Fibroblast of lung (primary cell): Measurements from ENCODE around the gene PGD. TPM values are rescaled to one million over a fixed set of nuclear protein-coding genes. Genes with fewer than 3 reads are reported as not detected.

Experiments used
- DNase-seq, 2 donors: peaks; one replicate each; pipeline versions ENCODE4 v3.0.0 to v3.0.0-alpha.2; 2010; ENCODE audit warnings: low read depth in 2 of 2
- H2AFZ ChIP-seq: 2 replicates; pipeline ENCODE4 v1.5.1; 2012; ENCODE audit warnings: low read length, control low read depth, inconsistent platforms
- H3K27ac ChIP-seq: 2 replicates; pipeline ENCODE4 v1.5.1; 2011; ENCODE audit warnings: low read length, control low read depth; ENCODE audit not compliant: insufficient read depth
- H3K27me3 ChIP-seq: 2 replicates; pipeline ENCODE4 v1.5.1; 2011; ENCODE audit warnings: mild to moderate bottlenecking, low read length; ENCODE audit not compliant: control insufficient read depth, insufficient read depth
- H3K36me3 ChIP-seq: 2 replicates; pipeline ENCODE4 v1.5.1; 2011; ENCODE audit warnings: low read length; ENCODE audit not compliant: control insufficient read depth, insufficient read depth
- H3K4me1 ChIP-seq: 2 replicates; pipeline ENCODE4 v1.5.1; 2011; ENCODE audit warnings: low read length; ENCODE audit not compliant: control insufficient read depth, insufficient read depth; ENCODE audit errors: extremely low read depth
- H3K4me2 ChIP-seq: 2 replicates; pipeline ENCODE4 v1.5.1; 2011; ENCODE audit warnings: low read length, control low read depth; ENCODE audit not compliant: insufficient read depth; ENCODE audit errors: extremely low read depth
- H3K4me3 ChIP-seq, 4 experiments: fragments of 200-600 bp in 1 of 4; sonication (generic) in 1 of 4; replicated peaks in 1 of 4; 2 replicates each; pipeline ENCODE4 v1.5.1; 2011 to 2016; ENCODE audit warnings: low read length in 4 of 4, low read depth in 3 of 4, mild to moderate bottlenecking in 3 of 4, control low read depth in 2 of 4, inconsistent platforms in 1 of 4, mixed read lengths in 1 of 4; ENCODE audit not compliant: insufficient read depth in 1 of 4; ENCODE audit errors: control extremely low read depth in 1 of 4
- H3K79me2 ChIP-seq: 2 replicates; pipeline ENCODE4 v1.5.1; 2012; ENCODE audit warnings: mild to moderate bottlenecking, low read length, inconsistent platforms; ENCODE audit not compliant: control insufficient read depth, insufficient read depth
- H3K9ac ChIP-seq: 2 replicates; pipeline ENCODE4 v1.5.1; 2011; ENCODE audit warnings: mild to moderate bottlenecking, low read length, control low read depth; ENCODE audit not compliant: insufficient read depth
- H3K9me3 ChIP-seq: 2 replicates; pipeline ENCODE4 v1.5.1; 2012; ENCODE audit warnings: low read depth, low read length; ENCODE audit not compliant: control insufficient read depth, insufficient read depth
- H4K20me1 ChIP-seq: 2 replicates; pipeline ENCODE4 v1.5.1; 2011; ENCODE audit warnings: low read length; ENCODE audit not compliant: control insufficient read depth, insufficient read depth; ENCODE audit errors: extremely low read depth
- CTCF ChIP-seq, 2 donors: IDR thresholded peaks in 1 of 2; conservative IDR thresholded peaks in 1 of 2; 1 replicate in 1 of 2; 2 replicates in 1 of 2; pipeline ENCODE4 v1.5.1; 2011 to 2012; ENCODE audit warnings: low read length in 2 of 2, control low read depth in 1 of 2, inconsistent platforms in 1 of 2, low read depth in 1 of 2, mild to moderate bottlenecking in 1 of 2
- EZH2 ChIP-seq: IDR thresholded peaks from 2 replicates; pipeline ENCODE4 v1.5.1; 2012; ENCODE audit warnings: low read length, control low read depth, mild to moderate bottlenecking; ENCODE audit errors: missing control alignments
- polyA plus RNA-seq, 2 donors: library from polyadenylated mRNA; depleted of rRNA in 1 of 2; stranded (reverse) in 1 of 2; unstranded in 1 of 2; fragments of >200 nt; gene quantifications; 2 replicates each; pipeline ENCODE4 v1.2.1, GENCODE V29; 2011 to 2012; ENCODE audit warnings: missing spikeins in 1 of 2
- total RNA-seq: library from RNA; depleted of rRNA; stranded (reverse); fragments of >200 nt; gene quantifications from 2 replicates; pipeline ENCODE4 v1.2.1, GENCODE V29; 2014

Gene PGD
- total and polyA plus RNA-seq, 2 donors (not counting 1 experiment from before 2014, with no cell fraction given) = 121 to 135 TPM

- TF ChIP-seq CTCF (conservative IDR thresholded peaks at IDR 0.05 in 1 of 2, IDR thresholded peaks at IDR 0.05 in 1 of 2; ENCODE audit: low read depth in 1 of 2, low read length in 2 of 2) = no peak
- TF ChIP-seq EZH2 = no peak
- no peak overlapping the region for H2AFZ ChIP-seq
- no peak overlapping the region for H3K4me2 ChIP-seq
- no peaks in the 10 kb centered on the region for H4K20me1 ChIP-seq
- peaks cover 8% of the 10 kb centered on the region for H3K36me3 ChIP-seq
- no peaks in the 10 kb centered on the region for H3K9me3 ChIP-seq
- H3K79me2 ChIP-seq = no peaks in the 10 kb centered on the region
- H3K9ac ChIP-seq = no peak overlapping the region
- H3K4me3 ChIP-seq = no peak overlapping the region
- H3K27ac ChIP-seq = no peak overlapping the region
- peak; percentile 72 to 88 for DNase-seq
- peaks cover 4% of the 10 kb centered on the region for H3K4me1 ChIP-seq
- no peaks in the 10 kb centered on the region for H3K27me3 ChIP-seq
These were observed 60.3 kb downstream of the PGD start for GRCh38 chr1:10459184-10459583.

- no peak overlapping the region for H3K27ac ChIP-seq
These were observed 68.2 kb downstream of the PGD start for GRCh38 chr1:10467078-10467477.

GRCh38 chr1:10470043-10470442 is 71.2 kb downstream of the PGD start:
- Histone ChIP-seq H3K9me3 (no peaks in the 10 kb centered on the region), H3K27ac (no peak overlapping the region), H3K79me2 (peaks cover 7% of the 10 kb centered on the region), H3K4me1 (peaks cover 4% of the 10 kb centered on the region), H3K27me3 (no peaks in the 10 kb centered on the region), H3K36me3 (peaks cover 5% of the 10 kb centered on the region), H3K4me2 (no peak overlapping the region), H3K9ac (no peak overlapping the region), H4K20me1 (no peaks in the 10 kb centered on the region), H3K4me3 (no peak overlapping the region), H2AFZ (no peak overlapping the region)
- DNase-seq = no peak
- no peak for TF ChIP-seq CTCF (conservative IDR thresholded peaks at IDR 0.05 in 1 of 2, IDR thresholded peaks at IDR 0.05 in 1 of 2; ENCODE audit: low read depth in 1 of 2, low read length in 2 of 2)
- no peak for TF ChIP-seq EZH2

More at GRCh38 chr1:10467078-10467477, 68.2 kb downstream of the PGD start:
- Histone ChIP-seq H3K4me2 (no peak overlapping the region), H3K27me3 (no peaks in the 10 kb centered on the region), H2AFZ (no peak overlapping the region), H3K9me3 (no peaks in the 10 kb centered on the region), H3K9ac (no peak overlapping the region), H3K4me1 (peaks cover 4% of the 10 kb centered on the region), H3K79me2 (peaks cover 7% of the 10 kb centered on the region), H3K36me3 (peaks cover 11% of the 10 kb centered on the region), H3K4me3 (no peak overlapping the region), H4K20me1 (no peaks in the 10 kb centered on the region)
- DNase-seq = no peak
- TF ChIP-seq CTCF (conservative IDR thresholded peaks at IDR 0.05 in 1 of 2, IDR thresholded peaks at IDR 0.05 in 1 of 2; ENCODE audit: low read depth in 1 of 2, low read length in 2 of 2) = no peak
- TF ChIP-seq EZH2 = no peak

Other genes with a start within 250 kb of the PGD start
- 19.5 and 34.3 TPM in 2 replicates for gene KIF1B, start 188.5 kb upstream of the PGD start, total RNA-seq
- gene KIF1B, start 188.5 kb upstream of the PGD start, polyA plus RNA-seq = 23.4 and 23.6 TPM in 2 replicates
- 7.4 and 10.2 TPM in 2 replicates for gene CENPS, start 31.4 kb downstream of the PGD start, total RNA-seq
- gene CENPS, start 31.4 kb downstream of the PGD start, polyA plus RNA-seq = 11.9 and 15.3 TPM in 2 replicates
- 0.17 TPM in 1 of 2 replicates, not detected in the other for gene CORT, start 51.0 kb downstream of the PGD start, total RNA-seq
- not detected in 2 replicates for gene CORT, start 51.0 kb downstream of the PGD start, polyA plus RNA-seq
- 32.1 and 33.5 TPM in 2 replicates for gene DFFA, start 73.5 kb downstream of the PGD start, total RNA-seq
- gene DFFA, start 73.5 kb downstream of the PGD start, polyA plus RNA-seq = 27.8 and 34.2 TPM in 2 replicates
- 8.2 and 11.4 TPM in 2 replicates for gene PEX14, start 75.9 kb downstream of the PGD start, total RNA-seq
- gene PEX14, start 75.9 kb downstream of the PGD start, polyA plus RNA-seq = 10.3 and 14.4 TPM in 2 replicates